ENCODE data around the gene LITAF.
"Not testable (repeated sequence)": the region's sequence is repeated elsewhere in the genome, so short reads cannot be mapped to it uniquely, and the experiment has no call there.

- not testable (repeated sequence) for TF ChIP-seq CTCF (conservative IDR thresholded peaks at IDR 0.05; ENCODE audit: low read depth, low read length); RCOR1 (IDR thresholded peaks at IDR 0.05; ENCODE audit: insufficient replicate concordance, low read length); USF2 (IDR thresholded peaks at IDR 0.05; ENCODE audit: low read depth, low read length); POLR2A (IDR thresholded peaks at IDR 0.05; ENCODE audit: low read depth, low read length); SMC3 (IDR thresholded peaks at IDR 0.05; ENCODE audit: low read depth, low read length); MXI1 (IDR thresholded peaks at IDR 0.05; ENCODE audit: borderline replicate concordance, low read depth, low read length); RAD21 (IDR thresholded peaks at IDR 0.05; ENCODE audit: low read length); BHLHE40 (IDR thresholded peaks at IDR 0.05; ENCODE audit: low read depth, low read length); MAZ (IDR thresholded peaks at IDR 0.05; ENCODE audit: borderline replicate concordance, low read depth, low read length); MAFK (IDR thresholded peaks at IDR 0.05; ENCODE audit: low read depth, low read length); RFX5 (IDR thresholded peaks at IDR 0.05; ENCODE audit: low read depth, low read length); CEBPB (IDR thresholded peaks at IDR 0.05; ENCODE audit: low read depth, low read length); ELK1 (IDR thresholded peaks at IDR 0.05; ENCODE audit: borderline replicate concordance, low read depth, low read length)
Measured at GRCh38 chr16:11604296-11604695, 17.6 kb upstream of the LITAF start.
